Psoas muscle (tissue), 8 donors: ENCODE data around the gene LRRIQ3. TPM values are rescaled to one million over a fixed set of nuclear protein-coding genes. Genes with fewer than 3 reads are reported as not detected.

Experiments
- ATAC-seq, 4 donors: fragments of 200-7000 bp; cut with Tn5 transposase; one replicate each; pipeline ENCODE4 v1.9.1; 2020; ENCODE audit warnings: moderate library complexity in 3 of 4, mild to moderate bottlenecking in 2 of 4
- DNase-seq, 2 donors: peaks; one replicate each; pipeline ENCODE4 v3.0.0-alpha.2; 2020
- H3K27ac ChIP-seq: fragments of 200-600 bp; one replicate; pipeline ENCODE4 v1.8.0; 2022
- H3K27me3 ChIP-seq, 3 donors: fragments of 200-600 bp in 1 of 3; one replicate each; pipeline versions ENCODE4 v1.6.1 to v1.8.0; 2013 to 2022; ENCODE audit warnings: low read length in 2 of 3, mild to moderate bottlenecking in 2 of 3, moderate library complexity in 1 of 3; ENCODE audit not compliant: insufficient read depth in 3 of 3
- H3K36me3 ChIP-seq, 2 donors: fragments of 200-600 bp in 1 of 2; one replicate each; pipeline versions ENCODE4 v1.6.1 to v1.8.0; 2013 to 2022; ENCODE audit warnings: low read depth in 1 of 2, mild to moderate bottlenecking in 1 of 2, moderate library complexity in 1 of 2; ENCODE audit not compliant: insufficient read depth in 1 of 2
- H3K4me1 ChIP-seq: fragments of 200-600 bp; one replicate; pipeline ENCODE4 v1.8.0; 2022
- H3K4me3 ChIP-seq: fragments of 200-600 bp; one replicate; pipeline ENCODE4 v1.8.0; 2022; ENCODE audit warnings: mild to moderate bottlenecking
- H3K9me3 ChIP-seq: fragments of 200-600 bp; one replicate; pipeline ENCODE4 v1.8.0; 2022
- WGBS, 3 donors: extraction: QIAGEN DNeasy Blood & Tissue Kit; methylation state at CpG; one replicate each; pipeline versions ENCODE4 v1.1.6 to v1.1.7; 2013; 5-methylcytosine and 5-hydroxymethylcytosine counted together
- intact Hi-C, 2 donors: fragments of 100-400 bp; cut with DNase I; formaldehyde crosslinking; loops; one replicate each; pipeline versions ENCODE4 v1.11.0 to v1.14.2; 2022
- long read RNA-seq, 2 donors: library from polyadenylated mRNA; unstranded; transcript quantifications; one replicate each; pipeline ENCODE4 v2.0.0, GENCODE V29; 2021
- polyA plus RNA-seq, 3 donors: library from polyadenylated mRNA; stranded (reverse); fragments of 200-250 nt; gene quantifications; one replicate each; pipeline ENCODE4 v1.2.3, GENCODE V29; 2013
- total RNA-seq, 4 donors: library from RNA; stranded (reverse); fragmentation: NEBNext Ultra II Directional in 2 of 4; extraction: Animal tissue kit (Norgen Biotek cat#: 25700) in 2 of 4; gene quantifications; one replicate each; pipeline versions ENCODE4 v1.2.1 to v1.2.4, GENCODE V29; 2021 to 2023
- TF ChIP-seq, protein P1 (sequence below): fragments of 200-600 bp; IDR thresholded peaks from one replicate; pipeline ENCODE4 v1.8.0; 2022; ENCODE audit warnings: antibody characterized with exemption
- donor health status: healthy with polysubstance abuse.
- donor health status: DM: no; HTN: no; CAD: no; lungs with moderate emphysema.
- donor health status: Bipolar disorder and iron deficiency.
- donor health status: healthy.
- donor health status: DM: yes; HTN: yes; CAD: no.
- donor health status: DM: no; HTN: no; CAD: no.
- donor health status: DM: no; HTN: no; CAD: no.
- donor health status: DM: yes; HTN: yes; CAD: no.

Gene LRRIQ3, protein sequence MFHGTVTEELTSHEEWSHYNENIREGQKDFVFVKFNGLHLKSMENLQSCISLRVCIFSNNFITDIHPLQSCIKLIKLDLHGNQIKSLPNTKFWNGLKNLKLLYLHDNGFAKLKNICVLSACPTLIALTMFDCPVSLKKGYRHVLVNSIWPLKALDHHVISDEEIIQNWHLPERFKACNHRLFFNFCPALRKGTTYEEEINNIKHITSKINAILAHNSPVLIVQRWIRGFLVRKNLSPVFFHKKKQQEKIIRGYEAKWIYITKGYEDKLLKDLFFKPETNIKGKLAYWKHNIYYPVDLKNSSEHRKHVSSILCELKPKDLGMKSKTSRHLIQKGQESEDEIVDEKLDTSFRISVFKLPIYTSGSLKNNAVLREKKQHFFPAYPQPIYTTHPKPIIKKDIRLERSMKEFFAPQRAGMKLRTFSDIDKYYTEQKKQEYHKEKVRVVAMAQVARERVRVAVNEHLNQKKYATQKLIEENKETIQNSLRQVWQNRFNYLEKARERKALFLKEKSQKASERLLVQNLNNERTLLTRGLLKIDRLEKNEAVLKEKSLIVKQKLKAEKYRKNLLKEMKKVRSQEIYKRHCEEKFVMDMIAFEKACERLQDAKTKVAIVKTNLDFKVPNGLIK
- total RNA-seq: 1 to 10 TPM in 1 of 4 donors, under 1 TPM in 3; 0.19 to 1.2 (median 0.52) TPM
- 1 to 10 TPM in 1 of 3 donors, under 1 TPM in 2; 0.44 to 1.3 (median 0.45) TPM for polyA plus RNA-seq
- long read RNA-seq, donor 1: 0 reads
- long read RNA-seq, donor 2, partial matches to known transcripts: 1 of 1 reads
- long read RNA-seq, donor 2, other reads (novel, unspliced or antisense): 0 of 1 reads

DNA sequence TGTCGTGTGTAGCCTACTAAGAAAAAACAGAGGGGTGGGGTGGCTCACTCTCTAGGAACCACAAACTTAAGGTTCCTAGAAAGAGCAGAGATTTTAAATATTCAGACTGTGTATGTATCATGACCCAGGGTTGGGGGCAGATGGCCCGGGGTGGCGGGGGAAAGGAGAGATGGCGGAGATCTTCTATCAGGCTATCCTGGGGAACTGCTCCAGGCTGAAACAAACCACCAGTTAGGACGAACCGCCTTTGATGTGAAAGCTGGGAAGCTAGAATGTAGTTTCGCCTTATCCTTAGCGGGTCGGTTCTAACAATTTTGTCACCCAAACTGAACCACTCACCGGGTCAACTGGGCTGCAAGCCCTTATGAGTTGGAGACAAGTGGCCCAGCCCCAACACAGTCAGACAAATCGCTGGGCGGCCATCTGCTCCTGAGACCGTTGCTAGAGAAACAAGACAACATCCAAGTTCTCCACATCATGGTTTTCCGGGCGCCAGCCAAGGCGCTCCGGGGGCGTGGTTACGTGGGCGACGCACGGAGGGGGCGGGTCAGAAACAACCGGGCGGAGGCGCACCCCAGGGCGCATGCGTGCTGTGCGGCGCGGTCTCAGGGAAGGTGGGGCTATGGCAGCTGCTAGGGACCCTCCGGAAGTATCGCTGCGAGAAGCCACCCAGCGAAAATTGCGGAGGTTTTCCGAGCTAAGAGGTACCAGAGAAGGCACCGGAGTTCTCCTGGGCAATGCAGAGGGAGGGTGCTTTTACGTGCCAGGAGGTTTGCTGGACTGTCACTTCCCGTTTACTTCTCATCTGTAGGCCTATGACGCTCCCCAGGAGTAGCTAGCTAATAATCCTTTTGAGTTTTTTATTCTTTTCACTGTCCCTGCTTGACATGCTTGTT lies at the start of gene LRRIQ3, which contains the start of gene FPGT:
Gene LRRIQ3 (minus strand): TSS at position 520 of the 896 bp plus-strand sequence. CDS start 14,492 bp downstream, outside the sequence.
Gene FPGT (plus strand): TSS at position 586 of the 896 bp plus-strand sequence. CDS start 37 bp downstream, at position 623.
- no peaks in the 10 kb centered on the region for H3K9me3 ChIP-seq
- peaks cover 4% of the 10 kb centered on the region for H3K4me1 ChIP-seq
- H3K4me3 ChIP-seq: peak within 1 kb of the TSS; percentile 78
- intact Hi-C loops: no loop called here
- peak; percentile 95 to 98 for DNase-seq
- 3% methylated on average over 38 to 41 of the region's 41 CpGs for WGBS, 3 donors
- H3K36me3 ChIP-seq: peaks cover 0 to 32% of the 10 kb centered on the region in 2 donors
- TF ChIP-seq, protein P1, sequence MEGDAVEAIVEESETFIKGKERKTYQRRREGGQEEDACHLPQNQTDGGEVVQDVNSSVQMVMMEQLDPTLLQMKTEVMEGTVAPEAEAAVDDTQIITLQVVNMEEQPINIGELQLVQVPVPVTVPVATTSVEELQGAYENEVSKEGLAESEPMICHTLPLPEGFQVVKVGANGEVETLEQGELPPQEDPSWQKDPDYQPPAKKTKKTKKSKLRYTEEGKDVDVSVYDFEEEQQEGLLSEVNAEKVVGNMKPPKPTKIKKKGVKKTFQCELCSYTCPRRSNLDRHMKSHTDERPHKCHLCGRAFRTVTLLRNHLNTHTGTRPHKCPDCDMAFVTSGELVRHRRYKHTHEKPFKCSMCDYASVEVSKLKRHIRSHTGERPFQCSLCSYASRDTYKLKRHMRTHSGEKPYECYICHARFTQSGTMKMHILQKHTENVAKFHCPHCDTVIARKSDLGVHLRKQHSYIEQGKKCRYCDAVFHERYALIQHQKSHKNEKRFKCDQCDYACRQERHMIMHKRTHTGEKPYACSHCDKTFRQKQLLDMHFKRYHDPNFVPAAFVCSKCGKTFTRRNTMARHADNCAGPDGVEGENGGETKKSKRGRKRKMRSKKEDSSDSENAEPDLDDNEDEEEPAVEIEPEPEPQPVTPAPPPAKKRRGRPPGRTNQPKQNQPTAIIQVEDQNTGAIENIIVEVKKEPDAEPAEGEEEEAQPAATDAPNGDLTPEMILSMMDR: no peak
- H3K27me3 ChIP-seq: no peaks in the 10 kb centered on the region
- ATAC-seq: peak; percentile 99 to 100 (median 100)
- H3K27ac ChIP-seq: peak within 1 kb of the TSS; percentile 86

- DNase-seq (no peak), ATAC-seq (no peak)
- WGBS, 3 donors: 69 to 75% (median 72%) methylated on average over 2 of the region's 2 CpGs
- Histone ChIP-seq H3K27ac (no peak overlapping the region), H3K36me3 (no peaks in the 10 kb centered on the region), H3K4me1 (no peaks in the 10 kb centered on the region), H3K4me3 (no peak overlapping the region), H3K9me3 (no peaks in the 10 kb centered on the region), H3K27me3 (no peaks in the 10 kb centered on the region)
- intact Hi-C loops: no loop called here
- TF ChIP-seq, protein P1: no peak
These were observed 48.3 kb upstream of the LRRIQ3 start for GRCh38 chr1:74246315-74246714.

GRCh38 chr1:74245168-74245772 lies 47.3 kb upstream of the LRRIQ3 start:
- Histone ChIP-seq H3K4me3 (no peak overlapping the region), H3K36me3 (peaks cover 0 to under 1% of the 10 kb centered on the region in 2 donors), H3K27me3 (no peaks in the 10 kb centered on the region), H3K9me3 (no peaks in the 10 kb centered on the region), H3K4me1 (no peaks in the 10 kb centered on the region), H3K27ac (no peak overlapping the region)
- no peak for DNase-seq
- TF ChIP-seq, protein P1: no peak
- intact Hi-C loops: no loop called here
- ATAC-seq: no peak
- WGBS, 3 donors: 2 to 6% (median 4%) methylated on average over 2 of the region's 2 CpGs

GRCh38 chr1:74237787-74238186 lies 39.8 kb upstream of the LRRIQ3 start:
- 93 to 98% (median 95%) methylated on average over 4 of the region's 4 CpGs for WGBS, 3 donors
- no peak overlapping the region for H3K27ac ChIP-seq
- intact Hi-C loops: no loop called here

More at GRCh38 chr1:74237787-74238186, 39.8 kb upstream of the LRRIQ3 start:
- no peaks in the 10 kb centered on the region for H3K9me3 ChIP-seq
- no peaks in the 10 kb centered on the region for H3K4me1 ChIP-seq
- H3K27me3 ChIP-seq: no peaks in the 10 kb centered on the region
- peaks cover 0 to 24% of the 10 kb centered on the region in 2 donors for H3K36me3 ChIP-seq
- ATAC-seq (no peak), DNase-seq (no peak)
- H3K4me3 ChIP-seq: no peak overlapping the region
- TF ChIP-seq, protein P1: no peak
